Body of pancreas (tissue), 4 donors: ENCODE results near the gene NGEF. TPM values are rescaled to one million over a fixed set of nuclear protein-coding genes. Genes with fewer than 3 reads are reported as not detected.
"Not testable (repeated sequence)": the region's sequence is repeated elsewhere in the genome, so short reads cannot be mapped to it uniquely, and the experiment has no call there.

Source experiments
- ATAC-seq: fragments of 150-250 bp; one replicate; pipeline ENCODE4 v1.9.1; 2016
- DNase-seq, 4 donors: peaks; one replicate each; pipeline ENCODE4 v3.0.0-alpha.2; 2019
- H3K27ac ChIP-seq, 4 donors: fragments of 200-600 bp; sonication (generic); 1 replicate in 3 of 4; 2 replicates in 1 of 4; pipeline versions ENCODE4 v1.5.1 to v1.6.1; 2016 to 2019; ENCODE audit warnings: mild to moderate bottlenecking in 1 of 4, mixed read lengths in 1 of 4, moderate library complexity in 1 of 4
- H3K27me3 ChIP-seq, 2 donors: fragments of 200-600 bp; sonication (generic); one replicate each; pipeline ENCODE4 v1.6.0; 2016; ENCODE audit warnings: mild to moderate bottlenecking in 1 of 2
- H3K36me3 ChIP-seq, 2 donors: fragments of 200-600 bp; sonication (generic); replicated peaks in 1 of 2; 2 replicates each; pipeline ENCODE4 v1.5.1; 2016; ENCODE audit warnings: low read depth in 2 of 2; ENCODE audit not compliant: insufficient read depth in 1 of 2
- H3K4me1 ChIP-seq: fragments of 200-600 bp; sonication (generic); one replicate; pipeline ENCODE4 v1.6.0; 2016
- H3K4me3 ChIP-seq, 2 donors: fragments of 200-600 bp; sonication (generic); 1 replicate in 1 of 2; 2 replicates in 1 of 2; pipeline ENCODE4 v1.5.1; 2016 to 2019
- H3K9me3 ChIP-seq, 3 donors: fragments of 200-600 bp; sonication (generic); 1 replicate in 2 of 3; 2 replicates in 1 of 3; pipeline ENCODE4 v1.5.1; 2016
- POLR2A ChIP-seq, 3 donors: fragments of 450-650 bp; IDR thresholded peaks; one replicate each; pipeline ENCODE4 v1.6.1; 2016; ENCODE audit warnings: antibody characterized with exemption in 3 of 3, mild to moderate bottlenecking in 2 of 3
- WGBS, 2 donors: methylation state at CpG; one replicate each; pipeline ENCODE4 v1.1.5; 2017; 5-methylcytosine and 5-hydroxymethylcytosine counted together
- intact Hi-C: fragments of 100-400 bp; cut with DNase I; formaldehyde crosslinking; loops from one replicate; pipeline ENCODE4 v1.15.1; 2023
- total RNA-seq, 2 donors: library from RNA; depleted of rRNA; stranded (reverse); fragments of >200 nt; gene quantifications; one replicate each; pipeline ENCODE4 v1.1.0, GENCODE V29; 2016
- TF ChIP-seq, protein P1 (sequence below), 7 experiments: fragments of 450-650 bp in 4 of 7; fragments of 200-600 bp in 3 of 7; sonication (generic) in 3 of 7; IDR thresholded peaks; one replicate each; pipeline ENCODE4 v1.5.1; 2016 to 2019; ENCODE audit warnings: antibody characterized with exemption in 7 of 7

Gene NGEF
- total RNA-seq, 2 donors from 2014 or later, result 4.9 to 7.0 TPM

DNA sequence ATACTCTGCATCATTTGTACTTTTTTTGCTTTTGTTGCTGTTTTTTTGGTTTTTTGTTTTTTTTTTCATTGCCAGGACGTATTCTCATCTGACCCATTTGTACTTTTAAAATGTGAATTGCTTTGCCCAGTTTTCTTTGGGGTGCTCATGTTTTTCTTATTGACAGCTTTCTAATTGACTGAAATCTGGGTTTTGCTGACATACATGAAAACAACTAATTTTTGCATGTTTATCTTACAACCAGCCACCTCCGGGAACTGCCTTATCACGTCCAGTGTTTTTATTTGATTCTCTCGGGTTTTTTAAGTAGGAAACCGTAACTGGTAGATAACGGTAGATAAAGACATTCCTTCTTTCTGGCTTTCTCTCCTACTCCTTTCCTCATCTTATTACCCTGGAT is 104.4 kb downstream of the NGEF start:
- Histone ChIP-seq H3K27ac (no peak overlapping the region), H3K4me1 (no peaks in the 10 kb centered on the region), H3K27me3 (no peaks in the 10 kb centered on the region), H3K9me3 (no peaks in the 10 kb centered on the region), H3K4me3 (no peak overlapping the region), H3K36me3 (no peaks in the 10 kb centered on the region)
- TF ChIP-seq POLR2A (IDR thresholded peaks at IDR 0.05), result no peak
- TF ChIP-seq, protein P1, sequence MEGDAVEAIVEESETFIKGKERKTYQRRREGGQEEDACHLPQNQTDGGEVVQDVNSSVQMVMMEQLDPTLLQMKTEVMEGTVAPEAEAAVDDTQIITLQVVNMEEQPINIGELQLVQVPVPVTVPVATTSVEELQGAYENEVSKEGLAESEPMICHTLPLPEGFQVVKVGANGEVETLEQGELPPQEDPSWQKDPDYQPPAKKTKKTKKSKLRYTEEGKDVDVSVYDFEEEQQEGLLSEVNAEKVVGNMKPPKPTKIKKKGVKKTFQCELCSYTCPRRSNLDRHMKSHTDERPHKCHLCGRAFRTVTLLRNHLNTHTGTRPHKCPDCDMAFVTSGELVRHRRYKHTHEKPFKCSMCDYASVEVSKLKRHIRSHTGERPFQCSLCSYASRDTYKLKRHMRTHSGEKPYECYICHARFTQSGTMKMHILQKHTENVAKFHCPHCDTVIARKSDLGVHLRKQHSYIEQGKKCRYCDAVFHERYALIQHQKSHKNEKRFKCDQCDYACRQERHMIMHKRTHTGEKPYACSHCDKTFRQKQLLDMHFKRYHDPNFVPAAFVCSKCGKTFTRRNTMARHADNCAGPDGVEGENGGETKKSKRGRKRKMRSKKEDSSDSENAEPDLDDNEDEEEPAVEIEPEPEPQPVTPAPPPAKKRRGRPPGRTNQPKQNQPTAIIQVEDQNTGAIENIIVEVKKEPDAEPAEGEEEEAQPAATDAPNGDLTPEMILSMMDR (IDR thresholded peaks at IDR 0.05), result no peak
- no peak for DNase-seq
- no peak for ATAC-seq
- WGBS, 2 donors, result 45 to 46% methylated on average over 6 of the region's 6 CpGs
- intact Hi-C loops, result no loop called here

DNA sequence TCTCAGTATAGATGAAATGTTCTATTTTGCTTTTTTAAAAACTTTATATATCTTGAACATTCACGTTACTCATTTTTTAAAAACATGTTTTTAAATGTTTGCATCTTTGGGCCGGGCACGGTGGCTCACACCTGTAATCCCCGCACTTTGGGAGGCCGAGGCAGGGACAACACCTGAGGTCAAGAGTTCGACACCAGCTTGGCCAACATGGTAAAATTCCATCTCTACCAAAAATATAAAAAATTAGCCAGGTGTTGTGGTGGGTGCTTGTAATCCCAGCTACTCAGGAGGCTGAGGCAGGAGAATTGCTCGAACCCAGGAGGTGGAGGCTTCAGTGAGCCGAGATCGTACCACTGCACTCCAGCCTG is 105.4 kb downstream of the NGEF start:
- H3K36me3 ChIP-seq, ATAC-seq, H3K4me3 ChIP-seq, H3K27ac ChIP-seq, DNase-seq, H3K27me3 ChIP-seq, intact Hi-C loops, H3K9me3 ChIP-seq, H3K4me1 ChIP-seq: not testable (repeated sequence)
- 95 to 96% methylated on average over 9 of the region's 9 CpGs for WGBS, 2 donors

DNA sequence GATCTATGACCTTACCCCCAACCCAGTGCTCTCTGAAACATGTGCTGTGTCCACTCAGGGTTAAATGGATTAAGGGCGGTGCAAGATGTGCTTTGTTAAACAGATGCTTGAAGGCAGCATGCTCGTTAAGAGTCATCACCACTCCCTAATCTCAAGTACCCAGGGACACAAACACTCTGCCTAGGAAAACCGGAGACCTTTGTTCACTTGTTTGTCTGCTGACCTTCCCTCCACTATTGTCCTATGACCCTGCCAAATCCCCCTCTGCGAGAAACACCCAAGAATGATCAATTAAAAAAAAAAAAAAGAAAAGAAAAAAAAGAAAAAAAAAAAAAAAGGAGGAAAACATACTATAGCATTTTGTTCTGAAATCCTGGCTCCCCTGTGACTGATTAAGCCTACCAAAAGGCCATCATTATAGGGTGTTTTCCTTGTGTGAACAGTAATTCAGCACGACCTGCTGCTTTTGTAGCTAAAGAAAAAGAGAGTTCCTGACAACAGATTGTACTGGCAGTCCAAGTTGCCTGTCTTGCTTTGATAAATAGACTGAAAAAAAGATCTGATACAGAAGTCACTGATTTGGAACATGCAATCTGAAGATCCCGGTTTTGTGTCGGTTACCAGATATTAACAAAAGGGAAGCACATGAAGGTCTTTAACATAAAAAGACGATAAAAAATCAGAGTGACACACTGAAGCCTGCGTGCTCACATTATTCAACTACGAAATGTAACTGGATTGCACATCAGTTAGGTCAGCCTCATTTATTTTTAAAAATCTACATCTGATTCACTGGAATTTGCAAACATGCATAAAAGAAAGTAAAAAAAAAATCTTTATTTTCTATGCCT is 106.0 kb downstream of the NGEF start:
- H3K9me3 ChIP-seq, H3K27ac ChIP-seq, H3K36me3 ChIP-seq, intact Hi-C loops, H3K27me3 ChIP-seq, ATAC-seq, H3K4me1 ChIP-seq, H3K4me3 ChIP-seq, DNase-seq: not testable (repeated sequence)
- WGBS, 2 donors, result 74 to 83% methylated on average over 7 of the region's 10 CpGs

DNA sequence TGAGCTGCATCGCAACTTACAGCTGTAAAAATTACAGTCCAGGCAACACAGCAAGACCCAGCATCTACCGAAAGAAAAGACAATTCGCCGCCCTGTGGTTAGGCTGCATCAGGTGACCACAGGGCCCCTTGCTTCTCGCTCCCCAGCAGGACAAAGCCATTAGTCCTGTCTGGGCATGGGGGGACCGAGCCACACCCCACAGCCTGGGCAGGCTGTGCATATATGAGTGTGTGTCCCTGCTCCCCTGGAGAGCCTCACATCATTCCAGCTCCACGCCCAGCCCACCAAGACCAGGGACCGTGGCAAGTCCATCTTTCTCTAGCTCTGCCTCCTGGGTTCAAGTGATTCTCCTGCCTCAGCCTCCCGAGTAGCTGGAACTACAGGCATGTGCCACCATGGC is 109.1 kb downstream of the NGEF start:
- 85 to 91% methylated on average over 9 of the region's 9 CpGs for WGBS, 2 donors
- TF ChIP-seq, protein P1 (IDR thresholded peaks at IDR 0.05), result no peak
- TF ChIP-seq POLR2A (IDR thresholded peaks at IDR 0.05), result no peak
- Histone ChIP-seq H3K27me3 (no peaks in the 10 kb centered on the region), H3K36me3 (no peaks in the 10 kb centered on the region), H3K4me1 (no peaks in the 10 kb centered on the region), H3K4me3 (no peak overlapping the region), H3K9me3 (no peaks in the 10 kb centered on the region), H3K27ac (no peak overlapping the region)
- no peak for DNase-seq
- no peak for ATAC-seq
- intact Hi-C loops, result no loop called here

DNA sequence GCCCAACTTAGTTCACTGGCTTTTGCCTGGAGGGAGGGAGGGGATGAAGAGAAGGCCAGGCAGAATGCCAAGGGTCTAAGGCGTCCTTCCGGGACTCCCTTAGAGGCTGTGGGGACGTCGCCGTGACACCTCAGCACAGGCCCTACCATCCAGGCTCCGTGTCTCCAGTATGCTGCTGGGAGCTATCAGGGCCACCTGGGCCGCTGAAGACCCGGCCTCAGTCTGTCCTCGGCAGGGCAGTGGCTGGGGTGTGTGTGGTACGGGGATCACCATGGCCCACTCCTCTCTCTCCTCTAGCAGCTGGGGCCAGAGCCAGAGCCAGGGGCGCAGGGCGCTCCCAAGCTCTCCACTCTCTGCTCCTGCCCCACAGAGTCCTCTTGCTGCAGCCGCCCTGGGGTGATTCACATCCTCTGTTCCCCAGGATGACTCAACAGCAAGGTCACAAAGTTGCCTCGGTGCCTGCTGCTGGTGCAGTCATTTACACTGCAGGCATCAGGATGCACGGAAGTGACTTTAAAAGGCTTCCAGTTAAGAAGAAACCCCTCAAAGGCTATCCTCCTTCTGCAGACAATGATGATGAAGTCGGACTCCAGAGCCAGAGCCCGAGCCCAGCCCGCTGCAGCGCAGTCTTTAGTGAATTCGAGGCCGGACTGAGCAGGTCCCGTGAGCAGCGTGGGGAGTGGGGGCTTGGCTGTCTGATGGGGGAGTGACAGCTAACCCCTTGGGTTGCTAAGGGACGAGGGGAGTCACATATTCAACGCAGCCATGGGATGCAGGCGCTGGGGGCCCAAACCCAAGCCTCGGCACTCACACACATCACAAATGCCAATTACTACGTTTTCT is 111.1 kb downstream of the NGEF start:
- intact Hi-C loops, result no loop called here
- no peak for TF ChIP-seq POLR2A (IDR thresholded peaks at IDR 0.05)
- TF ChIP-seq, protein P1 (IDR thresholded peaks at IDR 0.05), result no peak
- Histone ChIP-seq H3K27ac (no peak overlapping the region), H3K9me3 (no peaks in the 10 kb centered on the region), H3K4me3 (no peak overlapping the region), H3K27me3 (no peaks in the 10 kb centered on the region), H3K4me1 (no peaks in the 10 kb centered on the region), H3K36me3 (no peaks in the 10 kb centered on the region)
- ATAC-seq, result no peak
- DNase-seq, result no peak
- 78 to 89% methylated on average over 21 to 28 of the region's 28 CpGs for WGBS, 2 donors
